Endothelial cell of hepatic sinusoid (primary cell): ENCODE results near the gene SPTBN1.

ENCODE experiments used
- in situ Hi-C: cut with HindIII; loops from 2 replicates; pipeline ENCODE4 v1.10.0; 2017; ENCODE audit warnings: low sequenced_read_pairs

The SPTBN1 gene

GRCh38 chr2:54523324-54523959, 67.3 kb downstream of the SPTBN1 start:
- in situ Hi-C loops: no loop called here

- in situ Hi-C loops: no loop called here
Measured at GRCh38 chr2:54524226-54524991, 68.3 kb downstream of the SPTBN1 start.

GRCh38 chr2:54525321-54525720, 69.2 kb downstream of the SPTBN1 start:
- in situ Hi-C loops: loop anchor here (5.0 kb wide), 1 partner anchor 132 kb away; no protein-coding TSS in a partner anchor

- in situ Hi-C loops: loop anchor here (5.0 kb wide), 1 partner anchor 131 kb away; no protein-coding TSS in a partner anchor
Measured at GRCh38 chr2:54526226-54526879, 70.2 kb downstream of the SPTBN1 start.

- in situ Hi-C loops: loop anchor here (5.0 kb wide), 1 partner anchor 129 kb away; no protein-coding TSS in a partner anchor
Measured at GRCh38 chr2:54528311-54528955, 72.3 kb downstream of the SPTBN1 start.

GRCh38 chr2:54529518-54529917, 73.4 kb downstream of the SPTBN1 start:
- in situ Hi-C loops: loop anchor here (5.0 kb wide), 1 partner anchor 128 kb away; no protein-coding TSS in a partner anchor

GRCh38 chr2:54529935-54530334, 73.8 kb downstream of the SPTBN1 start:
- in situ Hi-C loops: loop anchor here (5.0 kb wide), 1 partner anchor 127 kb away; no protein-coding TSS in a partner anchor

GRCh38 chr2:54531558-54531957, 75.4 kb downstream of the SPTBN1 start:
- in situ Hi-C loops: no loop called here

- in situ Hi-C loops: no loop called here
Measured at GRCh38 chr2:54534221-54534620, 78.1 kb downstream of the SPTBN1 start.

- in situ Hi-C loops: no loop called here
Measured at GRCh38 chr2:54534625-54535024, 78.5 kb downstream of the SPTBN1 start.

GRCh38 chr2:54535599-54536195, 79.6 kb downstream of the SPTBN1 start:
- in situ Hi-C loops: no loop called here

GRCh38 chr2:54536720-54537119, 80.6 kb downstream of the SPTBN1 start:
- in situ Hi-C loops: no loop called here

- in situ Hi-C loops: no loop called here
Measured at GRCh38 chr2:54538537-54538936, 82.4 kb downstream of the SPTBN1 start.

GRCh38 chr2:54539683-54540082, 83.6 kb downstream of the SPTBN1 start:
- in situ Hi-C loops: loop anchor here (5.0 kb wide), 1 partner anchor 58 kb away; no protein-coding TSS in a partner anchor

- in situ Hi-C loops: loop anchor here (5.0 kb wide), 1 partner anchor 57 kb away; no protein-coding TSS in a partner anchor
Measured at GRCh38 chr2:54540194-54540593, 84.1 kb downstream of the SPTBN1 start.

- in situ Hi-C loops: loop anchor here (5.0 kb wide), 1 partner anchor 55 kb away; no protein-coding TSS in a partner anchor
Measured at GRCh38 chr2:54541995-54542394, 85.9 kb downstream of the SPTBN1 start.

- in situ Hi-C loops: loop anchor here (5.0 kb wide), 1 partner anchor 53 kb away; no protein-coding TSS in a partner anchor
Measured at GRCh38 chr2:54543733-54544396, 87.7 kb downstream of the SPTBN1 start.

- in situ Hi-C loops: no loop called here
Measured at GRCh38 chr2:54545702-54546450, 89.7 kb downstream of the SPTBN1 start.

- in situ Hi-C loops: no loop called here
Measured at GRCh38 chr2:54546518-54546917, 90.4 kb downstream of the SPTBN1 start.
